Gastroesophageal sphincter (tissue), 4 donors: Measurements from ENCODE around the gene CEP112. TPM values are rescaled to one million over a fixed set of nuclear protein-coding genes. Genes with fewer than 3 reads are reported as not detected.

Source experiments
- ATAC-seq: fragments of 150-250 bp; one replicate; pipeline ENCODE4 v1.9.1; 2016; ENCODE audit warnings: mild to moderate bottlenecking, moderate library complexity
- H3K27ac ChIP-seq, 4 donors: fragments of 200-600 bp; sonication (generic) in 3 of 4; 1 replicate in 3 of 4; 2 replicates in 1 of 4; pipeline ENCODE4 v1.5.1; 2016 to 2019
- H3K27me3 ChIP-seq: fragments of 200-600 bp; sonication (generic); one replicate; pipeline ENCODE4 v1.5.1; 2019
- H3K36me3 ChIP-seq, 2 donors: fragments of 200-600 bp; sonication (generic); one replicate each; pipeline ENCODE4 v1.5.1; 2019; ENCODE audit warnings: control low read depth in 1 of 2
- H3K4me1 ChIP-seq, 3 donors: fragments of 200-600 bp; sonication (generic); 1 replicate in 2 of 3; 2 replicates in 1 of 3; pipeline ENCODE4 v1.5.1; 2016 to 2019; ENCODE audit warnings: control low read depth in 2 of 3
- H3K4me3 ChIP-seq, 2 donors: fragments of 200-600 bp; sonication (generic); one replicate each; pipeline ENCODE4 v1.5.1; 2019; ENCODE audit warnings: mild to moderate bottlenecking in 1 of 2, moderate library complexity in 1 of 2
- H3K9me3 ChIP-seq, 3 donors: fragments of 200-600 bp; sonication (generic); one replicate each; pipeline ENCODE4 v1.5.1; 2017 to 2019; ENCODE audit warnings: control low read depth in 2 of 3
- EP300 ChIP-seq: sonication (generic); formaldehyde crosslinking; IDR thresholded peaks from one replicate; pipeline ENCODE4 v1.6.1; 2017; ENCODE audit warnings: antibody characterized with exemption, mild to moderate bottlenecking
- POLR2A ChIP-seq, 2 donors: fragments of 450-650 bp; IDR thresholded peaks; one replicate each; pipeline ENCODE4 v1.6.1; 2017; ENCODE audit warnings: antibody characterized with exemption in 2 of 2, mild to moderate bottlenecking in 2 of 2, moderate library complexity in 1 of 2
- POLR2AphosphoS5 ChIP-seq: sonication (generic); formaldehyde crosslinking; IDR thresholded peaks from one replicate; pipeline ENCODE4 v1.6.1; 2017; ENCODE audit warnings: antibody characterized with exemption
- WGBS, 2 donors: methylation state at CpG; one replicate each; pipeline ENCODE4 v1.1.5; 2018; ENCODE audit warnings: low coverage in 1 of 2; 5-methylcytosine and 5-hydroxymethylcytosine counted together
- total RNA-seq, 4 donors: library from RNA; depleted of rRNA; stranded (reverse); fragments of >200 nt; gene quantifications; one replicate each; pipeline ENCODE4 v1.1.0, GENCODE V29; 2016
- TF ChIP-seq, protein P1 (sequence below), 4 experiments: fragments of 200-600 bp in 2 of 4; fragments of 450-650 bp in 2 of 4; sonication (generic) in 1 of 4; IDR thresholded peaks; one replicate each; pipeline ENCODE4 v1.5.1; 2017 to 2019; ENCODE audit warnings: antibody characterized with exemption in 4 of 4, mild to moderate bottlenecking in 2 of 4, moderate library complexity in 2 of 4

The CEP112 gene
- total RNA-seq, 4 donors from 2014 or later = 21.9 to 38.2 (median 27.0) TPM

DNA sequence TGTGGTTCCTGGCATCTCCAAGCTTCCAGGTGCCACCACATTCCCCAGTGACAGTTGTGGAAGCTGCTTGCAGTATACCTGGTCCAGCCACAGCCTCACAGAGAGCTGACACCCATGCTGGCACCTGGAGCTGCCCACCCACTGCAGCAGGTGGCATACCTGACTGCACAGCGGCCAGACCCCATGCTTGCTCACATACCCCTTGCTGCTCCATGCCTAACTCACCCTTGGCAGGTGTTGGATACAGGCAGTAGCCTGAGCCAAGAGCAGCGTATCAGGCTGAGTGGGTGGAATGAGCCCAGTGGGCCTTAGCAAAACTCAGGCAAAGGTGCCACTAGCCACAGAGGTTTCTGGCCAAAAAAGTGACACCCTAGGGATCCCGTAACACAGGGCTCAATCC lies 232.3 kb downstream of the CEP112 start:
- Histone ChIP-seq H3K27me3 (no peaks in the 10 kb centered on the region), H3K36me3 (peaks cover 0 to 20% of the 10 kb centered on the region in 2 donors), H3K4me1 (no peaks in the 10 kb centered on the region), H3K27ac (no peak overlapping the region), H3K9me3 (peaks cover 0 to 7% (median 0%) of the 10 kb centered on the region in 3 donors), H3K4me3 (no peak overlapping the region)
- no peak for ATAC-seq
- TF ChIP-seq, protein P1, sequence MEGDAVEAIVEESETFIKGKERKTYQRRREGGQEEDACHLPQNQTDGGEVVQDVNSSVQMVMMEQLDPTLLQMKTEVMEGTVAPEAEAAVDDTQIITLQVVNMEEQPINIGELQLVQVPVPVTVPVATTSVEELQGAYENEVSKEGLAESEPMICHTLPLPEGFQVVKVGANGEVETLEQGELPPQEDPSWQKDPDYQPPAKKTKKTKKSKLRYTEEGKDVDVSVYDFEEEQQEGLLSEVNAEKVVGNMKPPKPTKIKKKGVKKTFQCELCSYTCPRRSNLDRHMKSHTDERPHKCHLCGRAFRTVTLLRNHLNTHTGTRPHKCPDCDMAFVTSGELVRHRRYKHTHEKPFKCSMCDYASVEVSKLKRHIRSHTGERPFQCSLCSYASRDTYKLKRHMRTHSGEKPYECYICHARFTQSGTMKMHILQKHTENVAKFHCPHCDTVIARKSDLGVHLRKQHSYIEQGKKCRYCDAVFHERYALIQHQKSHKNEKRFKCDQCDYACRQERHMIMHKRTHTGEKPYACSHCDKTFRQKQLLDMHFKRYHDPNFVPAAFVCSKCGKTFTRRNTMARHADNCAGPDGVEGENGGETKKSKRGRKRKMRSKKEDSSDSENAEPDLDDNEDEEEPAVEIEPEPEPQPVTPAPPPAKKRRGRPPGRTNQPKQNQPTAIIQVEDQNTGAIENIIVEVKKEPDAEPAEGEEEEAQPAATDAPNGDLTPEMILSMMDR (IDR thresholded peaks at IDR 0.05) = no peak
- TF ChIP-seq POLR2A (IDR thresholded peaks at IDR 0.05) (no peak), POLR2AphosphoS5 (no peak), EP300 (no peak)
- no CpG with 5 or more reads among the region's 3 CpGs for WGBS, 2 donors

DNA sequence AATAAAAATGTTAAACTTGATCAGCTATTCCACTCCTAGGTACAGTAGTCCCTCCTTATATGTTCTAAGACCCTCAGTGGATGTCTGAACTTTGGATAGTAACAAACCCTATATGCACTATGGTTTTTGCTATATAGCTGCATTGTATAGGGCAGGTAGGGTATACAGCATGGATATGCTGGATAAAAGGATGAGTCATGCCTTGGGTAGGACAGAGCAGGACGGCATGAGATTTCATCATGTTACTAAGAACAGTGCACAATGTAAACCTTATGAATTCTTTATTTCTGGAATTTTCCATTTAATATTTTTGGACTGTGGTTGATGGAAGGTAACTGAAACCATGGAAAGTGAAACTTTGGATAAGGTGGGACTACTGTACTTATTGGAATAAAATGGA lies 235.1 kb downstream of the CEP112 start:
- TF ChIP-seq EP300 (no peak), POLR2AphosphoS5 (no peak), POLR2A (IDR thresholded peaks at IDR 0.05) (no peak)
- TF ChIP-seq, protein P1 (IDR thresholded peaks at IDR 0.05) = no peak
- ATAC-seq = no peak
- 94 to 100% methylated on average over 1 of the region's 1 CpG for WGBS, 2 donors
- no peak overlapping the region for H3K27ac ChIP-seq
- H3K4me3 ChIP-seq = no peak overlapping the region
- H3K27me3 ChIP-seq = no peaks in the 10 kb centered on the region
- peaks cover 0 to 20% of the 10 kb centered on the region in 2 donors for H3K36me3 ChIP-seq
- H3K9me3 ChIP-seq = peaks cover 0 to 7% (median 0%) of the 10 kb centered on the region in 3 donors
- no peaks in the 10 kb centered on the region for H3K4me1 ChIP-seq

DNA sequence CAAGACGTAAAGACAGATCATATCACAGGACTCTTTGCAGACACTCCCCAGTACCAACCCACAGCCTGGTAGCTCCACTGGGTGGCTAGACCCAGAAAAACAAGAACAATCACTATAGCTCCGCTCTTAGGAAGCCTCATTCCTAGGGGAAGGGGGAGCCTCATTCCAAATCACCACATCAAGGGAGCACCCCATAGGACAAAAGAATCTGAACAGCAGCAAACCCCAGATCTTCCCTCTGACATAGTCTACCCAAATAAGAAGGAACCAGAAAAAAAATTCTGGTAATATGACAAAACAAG lies 237.8 kb downstream of the CEP112 start:
- H3K9me3 ChIP-seq = peaks cover 0 to 7% (median 0%) of the 10 kb centered on the region in 3 donors
- H3K27me3 ChIP-seq = no peaks in the 10 kb centered on the region
- no peak overlapping the region for H3K27ac ChIP-seq
- H3K36me3 ChIP-seq = peaks cover 0 to 11% of the 10 kb centered on the region in 2 donors
- no peaks in the 10 kb centered on the region for H3K4me1 ChIP-seq
- TF ChIP-seq EP300 = no peak
- TF ChIP-seq, protein P1 (IDR thresholded peaks at IDR 0.05) = no peak
- TF ChIP-seq POLR2A (IDR thresholded peaks at IDR 0.05) = no peak
- TF ChIP-seq POLR2AphosphoS5 = no peak
- ATAC-seq = no peak
- no peak overlapping the region for H3K4me3 ChIP-seq
- WGBS, 2 donors = 81% methylated on average over 2 of the region's 2 CpGs; no CpG with 5 or more reads in 1 of the 2 donors

DNA sequence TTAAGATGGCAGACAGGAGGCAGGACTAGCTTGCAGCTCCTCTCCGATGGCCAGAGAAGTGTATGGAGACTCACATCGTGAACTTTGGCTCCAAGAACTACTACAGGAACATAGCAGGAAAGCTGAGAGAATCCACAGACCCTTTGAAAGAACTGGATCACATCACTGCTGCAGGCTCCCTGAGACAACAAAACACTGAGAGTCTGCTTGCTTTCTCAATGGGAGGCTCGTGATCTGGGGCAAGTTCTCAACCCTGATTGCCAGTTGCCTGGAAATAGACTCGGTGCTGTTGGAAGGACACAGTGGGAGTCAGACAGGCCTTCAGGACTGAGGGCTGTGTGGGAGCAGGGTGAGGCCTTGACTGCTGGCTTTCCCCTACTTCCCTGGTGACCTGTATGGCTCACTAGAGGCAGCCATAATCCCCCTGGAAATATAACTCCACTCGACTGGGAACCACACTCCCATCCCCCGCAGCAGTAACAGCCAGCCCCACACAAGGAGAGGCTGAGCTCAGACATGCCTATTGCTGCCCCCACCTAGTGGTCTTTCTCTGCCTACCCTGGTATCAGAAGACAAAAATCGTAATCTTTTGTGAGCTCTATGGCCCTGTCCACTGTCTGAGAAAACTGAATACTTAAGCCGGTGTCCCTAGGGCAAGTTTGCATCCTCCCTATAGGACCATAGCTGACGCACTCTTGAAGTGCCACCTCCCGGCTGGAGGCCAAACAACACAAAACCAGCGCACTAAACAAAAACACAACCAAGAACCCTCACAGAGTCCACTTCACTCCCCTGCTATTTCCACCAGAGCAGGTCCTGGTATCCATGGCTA lies 238.4 kb downstream of the CEP112 start:
- no peaks in the 10 kb centered on the region for H3K4me1 ChIP-seq
- H3K36me3 ChIP-seq = peaks cover 0 to 5% of the 10 kb centered on the region in 2 donors
- TF ChIP-seq EP300 (no peak), POLR2A (IDR thresholded peaks at IDR 0.05) (no peak)
- no peak overlapping the region for H3K27ac ChIP-seq
- no peak for ATAC-seq
- H3K27me3 ChIP-seq = no peaks in the 10 kb centered on the region
- H3K9me3 ChIP-seq = peaks cover 0 to 4% (median 0%) of the 10 kb centered on the region in 3 donors
- WGBS, 2 donors = 90 to 91% methylated on average over 5 to 7 of the region's 11 CpGs
- H3K4me3 ChIP-seq = no peak overlapping the region

DNA sequence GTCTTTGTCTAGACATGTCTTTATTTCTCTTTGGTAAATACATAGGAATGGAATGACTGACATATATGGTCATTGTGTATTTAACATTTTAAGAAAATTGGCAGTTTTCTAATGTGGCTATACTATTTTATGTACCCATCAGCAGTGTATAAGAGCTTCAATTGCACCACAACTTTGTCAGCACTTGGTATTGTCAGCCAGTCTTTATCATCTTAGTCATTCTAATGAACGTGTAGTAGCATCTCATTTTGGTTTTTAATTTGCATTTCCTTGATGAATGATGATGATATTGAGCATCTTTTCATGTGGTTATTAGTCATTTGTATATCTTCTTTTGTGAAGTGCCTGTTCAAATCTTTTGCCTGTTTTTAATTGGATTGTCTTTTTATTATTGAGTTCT lies 239.3 kb downstream of the CEP112 start:
- no peak overlapping the region for H3K27ac ChIP-seq
- H3K9me3 ChIP-seq = no peaks in the 10 kb centered on the region
- H3K4me1 ChIP-seq = no peaks in the 10 kb centered on the region
- no peak for ATAC-seq
- 88 to 100% methylated on average over 1 of the region's 1 CpG for WGBS, 2 donors
- H3K4me3 ChIP-seq = no peak overlapping the region
- H3K27me3 ChIP-seq = no peaks in the 10 kb centered on the region
- no peak for TF ChIP-seq EP300
- TF ChIP-seq POLR2AphosphoS5 = no peak
- TF ChIP-seq, protein P1 (IDR thresholded peaks at IDR 0.05) = no peak
- TF ChIP-seq POLR2A (IDR thresholded peaks at IDR 0.05) = no peak
- no peaks in the 10 kb centered on the region for H3K36me3 ChIP-seq
